RKO (cell line): Measurements from ENCODE around the gene LONP1.
"Not testable (repeated sequence)": the region's sequence is repeated elsewhere in the genome, so short reads cannot be mapped to it uniquely, and the experiment has no call there.

Experiments used
- DNase-seq: peaks from one replicate; pipeline ENCODE4 v3.0.0-alpha.2; 2016; ENCODE audit warnings: low spot score

Gene LONP1

DNA sequence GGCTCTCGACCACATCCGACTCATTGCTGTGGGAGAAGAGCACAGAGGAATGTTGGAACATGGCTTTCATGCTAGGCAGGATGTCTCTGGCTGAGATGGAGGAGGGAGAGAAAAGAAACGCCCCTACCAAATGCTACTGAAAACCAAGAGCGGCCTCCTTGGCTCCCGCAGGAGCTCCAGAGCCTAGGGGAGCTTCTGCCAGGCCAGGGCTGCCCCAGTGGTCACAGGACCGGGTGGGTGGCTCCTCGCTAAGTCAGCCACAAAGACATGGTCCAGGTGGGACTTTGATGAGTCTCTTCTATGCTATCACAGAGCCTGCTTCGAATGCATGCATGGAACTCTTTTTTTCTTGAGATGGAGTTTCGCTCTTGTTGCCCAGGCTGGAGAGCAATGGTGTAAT, 6.7 kb downstream of the LONP1 start:
- no peak for DNase-seq

DNA sequence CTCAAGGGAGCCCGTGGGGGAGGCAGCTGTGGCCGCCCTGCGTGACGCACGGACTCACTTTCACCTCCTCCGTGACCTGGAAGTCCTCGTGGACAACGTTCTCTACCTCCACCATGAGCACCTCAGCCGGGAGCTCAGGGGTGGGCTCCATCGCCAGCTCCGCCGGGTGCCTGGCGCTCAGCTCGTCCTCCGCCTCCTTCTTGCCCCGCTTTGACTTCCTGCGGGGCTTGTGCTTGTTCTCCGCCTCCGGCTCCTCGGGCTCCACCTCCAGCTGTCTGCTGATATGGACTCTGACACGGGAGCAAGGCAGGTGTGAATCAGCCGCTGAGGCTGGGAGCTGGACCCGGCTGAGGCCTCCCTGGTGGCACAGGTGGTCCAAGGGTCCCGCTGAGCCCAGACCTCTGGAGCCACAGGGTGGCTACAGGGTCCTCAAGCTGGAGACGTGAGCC, 8.2 kb downstream of the LONP1 start:
- no peak for DNase-seq

DNA sequence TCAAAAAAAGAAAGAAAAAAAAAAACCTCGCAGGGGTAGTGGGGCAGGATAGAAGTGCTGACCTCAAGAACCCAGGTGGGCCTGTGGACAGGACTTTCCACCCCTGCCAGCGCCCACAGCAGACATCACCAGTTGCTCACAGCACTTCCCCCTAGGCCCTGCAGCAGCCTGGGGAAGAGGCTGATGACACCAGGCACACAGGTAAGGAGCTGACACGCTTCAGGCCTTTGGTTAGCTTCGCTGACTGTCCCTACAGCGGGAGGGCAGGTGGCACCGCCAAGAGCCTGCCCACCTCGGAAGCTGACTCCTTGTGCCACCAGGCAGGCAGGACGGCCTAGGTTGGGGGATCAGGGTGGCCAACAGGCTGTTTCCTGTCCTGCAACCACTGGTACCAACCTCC, 8.9 kb downstream of the LONP1 start:
- no peak for DNase-seq

DNA sequence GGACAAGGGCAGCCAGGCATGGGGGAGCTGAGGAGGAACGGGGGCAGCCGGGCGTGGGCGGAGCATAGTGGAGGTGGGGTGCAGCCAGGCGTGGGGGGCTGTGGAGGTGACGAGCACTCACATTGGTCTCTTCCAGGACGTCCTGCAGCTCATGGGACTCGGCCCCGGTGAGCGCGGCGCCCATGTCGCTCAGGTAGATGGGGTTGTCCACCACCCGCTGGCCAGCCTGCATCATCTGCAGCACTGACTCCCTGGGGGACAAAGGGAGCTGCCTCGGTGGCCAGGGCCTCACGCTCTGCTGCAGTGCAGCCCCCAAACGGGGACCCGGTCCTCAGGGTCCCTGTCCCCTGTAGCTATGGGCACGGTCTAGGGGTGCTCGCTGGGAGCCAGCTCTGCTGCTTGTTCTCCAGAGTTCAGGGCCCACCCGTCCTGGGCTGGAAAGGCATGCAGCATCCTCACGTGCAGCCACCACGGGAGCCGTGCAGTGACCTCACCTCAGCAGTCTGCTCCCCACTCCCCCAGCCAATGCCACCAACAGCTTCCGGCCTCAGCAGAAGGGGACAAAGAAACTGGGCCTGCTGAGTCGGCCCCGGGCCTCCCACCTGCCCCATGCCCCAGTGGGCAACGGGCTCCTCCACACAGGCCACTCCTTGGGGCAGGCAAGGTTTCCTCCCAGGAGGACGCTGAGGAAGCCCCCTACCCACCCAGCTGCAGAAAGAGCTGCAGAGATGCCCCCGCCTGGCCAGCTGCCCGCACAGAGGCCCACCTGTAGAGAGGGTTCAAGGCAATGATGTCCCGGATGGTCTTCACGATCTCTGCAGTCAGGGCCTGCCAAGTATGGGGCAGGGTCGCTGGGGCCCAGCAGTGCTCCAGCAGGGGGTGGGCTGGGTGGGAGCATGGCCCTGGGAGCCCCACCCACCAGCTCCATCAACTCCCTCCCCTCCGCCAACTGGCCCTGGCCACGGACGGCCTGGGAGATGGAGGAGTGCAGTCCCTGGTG, 12.1 kb downstream of the LONP1 start:
- no peak for DNase-seq

DNA sequence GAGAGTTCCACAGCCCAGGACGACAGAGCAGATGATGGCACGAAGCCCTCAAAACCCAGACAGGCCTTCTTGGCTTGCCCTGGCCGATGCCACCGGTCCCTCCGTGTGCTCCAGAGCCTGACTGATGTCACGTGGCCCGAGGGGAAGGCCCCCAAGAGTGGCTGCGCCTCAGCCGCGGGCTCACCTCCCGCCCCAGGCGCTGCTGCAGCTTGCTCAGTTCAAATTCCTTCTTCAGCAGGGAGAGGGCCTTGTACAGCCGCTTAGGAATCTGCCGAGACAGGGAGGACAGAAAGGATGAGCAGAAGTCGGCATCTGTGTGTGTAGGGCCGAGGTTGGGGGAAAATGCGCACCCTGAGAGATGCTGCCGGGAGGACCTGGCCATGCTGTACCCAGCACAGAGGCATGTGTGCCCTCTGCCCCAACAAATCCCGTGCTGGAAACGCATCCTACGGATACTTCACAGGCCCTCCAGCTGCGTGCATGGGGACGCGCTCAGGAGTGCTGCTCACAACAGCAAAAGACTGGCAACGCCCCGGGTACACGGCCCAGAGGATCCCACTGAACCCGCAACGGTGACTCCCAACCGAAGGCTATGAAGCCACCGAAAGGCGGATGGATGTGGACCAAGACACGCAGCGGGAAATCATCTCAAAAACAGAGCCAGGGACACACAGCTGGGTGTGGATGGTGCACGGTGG, 12.9 kb downstream of the LONP1 start:
- no peak for DNase-seq

DNA sequence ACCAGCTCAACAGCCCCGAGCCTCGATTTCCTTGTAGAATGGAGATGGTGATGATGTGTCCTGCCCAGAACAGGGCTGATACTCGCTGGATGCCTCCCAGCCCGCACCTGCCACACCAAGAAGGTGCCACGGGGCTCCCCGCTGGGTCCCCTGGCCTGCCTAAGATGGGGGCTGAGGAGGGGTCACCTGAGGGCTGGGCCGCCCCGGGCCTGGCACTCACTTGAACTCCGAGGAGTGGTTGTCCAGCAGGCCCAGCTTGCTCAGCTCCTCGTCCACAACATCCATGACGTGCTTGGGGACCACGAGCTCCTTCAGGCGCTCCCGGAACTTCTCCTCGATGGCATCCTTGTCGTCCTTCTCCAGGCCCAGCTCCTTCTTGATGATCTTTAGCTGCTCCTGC, 14.4 kb downstream of the LONP1 start:
- DNase-seq: no peak

DNA sequence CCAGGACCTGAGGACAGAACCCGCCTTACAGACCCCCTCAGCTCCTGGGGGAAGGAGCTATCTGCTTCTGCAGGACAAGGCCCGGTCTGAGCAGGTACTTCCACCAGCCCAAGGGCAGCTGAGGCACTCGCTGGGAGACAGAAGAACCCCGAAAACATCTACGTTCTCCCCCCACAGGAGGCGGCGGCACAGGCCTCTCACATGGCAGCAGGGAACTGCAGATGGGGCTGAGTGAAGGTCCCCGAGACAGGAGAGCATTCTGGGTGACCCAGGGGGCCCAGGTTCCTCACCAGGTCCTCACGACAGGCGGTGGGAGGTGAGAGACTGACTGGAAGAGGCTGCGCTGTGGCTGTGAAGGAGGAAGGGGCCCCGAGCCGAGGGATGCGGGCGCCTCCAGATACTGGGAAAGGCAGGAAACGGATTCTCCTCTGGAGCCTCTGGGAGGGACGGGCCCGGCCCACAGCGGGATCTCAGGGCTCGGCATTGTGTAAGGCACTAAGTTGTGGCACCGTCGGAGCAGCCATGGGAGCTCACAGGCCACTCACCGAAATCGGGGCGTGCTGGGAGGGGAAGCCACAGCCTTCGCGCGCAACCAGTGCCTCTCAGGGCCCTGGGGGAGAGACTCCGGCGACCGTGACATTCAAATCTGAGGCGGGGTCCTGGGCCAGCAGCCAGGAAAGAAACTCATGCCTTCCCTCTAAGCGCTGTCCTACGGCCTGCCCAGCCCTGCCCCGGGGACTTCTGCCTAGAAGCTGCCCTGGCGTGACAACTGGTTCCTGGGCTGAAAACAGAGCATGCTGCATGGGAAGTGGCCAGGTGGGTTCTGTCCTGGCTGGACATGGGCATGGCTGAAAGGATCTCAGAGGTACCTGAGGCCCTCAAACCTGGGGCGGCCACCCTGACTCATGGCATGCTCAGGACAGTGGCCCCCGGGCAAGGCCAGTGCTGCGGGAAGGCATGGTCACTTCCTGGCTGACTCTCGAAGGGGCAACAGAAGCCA, 15.8 kb downstream of the LONP1 start:
- DNase-seq: no peak

DNA sequence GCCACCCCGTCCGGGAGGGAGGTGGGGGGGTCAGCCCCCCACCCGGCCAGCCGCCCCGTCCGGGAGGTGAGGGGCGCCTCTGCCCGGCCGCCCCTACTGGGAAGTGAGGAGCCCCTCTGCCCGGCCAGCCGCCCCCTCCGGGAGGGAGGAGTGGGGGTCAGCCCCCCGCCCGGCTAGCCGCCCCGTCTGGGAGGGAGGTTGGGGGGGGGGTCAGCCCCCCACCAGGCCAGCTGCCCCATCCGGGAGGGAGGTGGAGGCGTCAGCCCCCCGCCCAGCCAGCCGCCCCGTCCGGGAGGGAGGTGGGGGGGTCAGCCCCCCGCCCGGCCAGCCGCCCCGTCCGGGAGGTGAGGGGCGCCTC, 17.9 kb downstream of the LONP1 start:
- DNase-seq: not testable (repeated sequence)

DNA sequence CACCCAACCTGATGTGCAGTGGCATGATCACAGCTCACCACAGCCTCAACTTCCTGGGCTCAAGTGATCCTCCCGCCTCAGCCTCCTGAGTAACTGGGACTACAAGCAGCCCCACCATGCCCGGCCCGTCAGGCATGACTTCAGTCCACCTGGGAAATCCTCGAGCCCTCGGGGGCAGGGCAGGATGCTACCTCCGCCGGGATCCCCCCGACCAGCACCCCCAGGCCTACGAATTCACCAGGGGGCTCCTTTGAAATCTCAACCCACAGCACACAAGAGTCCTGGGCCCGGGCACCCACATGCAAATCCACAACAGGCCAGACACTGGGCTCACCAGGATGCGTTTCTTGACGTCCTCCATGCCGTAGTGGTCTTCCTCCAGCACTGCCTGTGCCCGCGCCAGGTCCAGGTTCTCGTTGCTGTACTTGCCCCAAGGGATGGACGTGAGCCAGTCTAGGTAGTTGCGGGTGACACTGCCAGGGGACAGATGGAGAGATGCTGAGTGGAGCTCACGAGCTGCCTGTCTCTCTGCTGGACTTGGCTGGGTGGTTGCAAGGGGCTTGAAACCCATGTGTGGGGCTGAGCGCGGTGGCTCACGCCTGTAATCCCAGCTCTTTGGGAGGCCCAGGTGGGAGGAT, 19.4 kb downstream of the LONP1 start:
- DNase-seq: no peak

DNA sequence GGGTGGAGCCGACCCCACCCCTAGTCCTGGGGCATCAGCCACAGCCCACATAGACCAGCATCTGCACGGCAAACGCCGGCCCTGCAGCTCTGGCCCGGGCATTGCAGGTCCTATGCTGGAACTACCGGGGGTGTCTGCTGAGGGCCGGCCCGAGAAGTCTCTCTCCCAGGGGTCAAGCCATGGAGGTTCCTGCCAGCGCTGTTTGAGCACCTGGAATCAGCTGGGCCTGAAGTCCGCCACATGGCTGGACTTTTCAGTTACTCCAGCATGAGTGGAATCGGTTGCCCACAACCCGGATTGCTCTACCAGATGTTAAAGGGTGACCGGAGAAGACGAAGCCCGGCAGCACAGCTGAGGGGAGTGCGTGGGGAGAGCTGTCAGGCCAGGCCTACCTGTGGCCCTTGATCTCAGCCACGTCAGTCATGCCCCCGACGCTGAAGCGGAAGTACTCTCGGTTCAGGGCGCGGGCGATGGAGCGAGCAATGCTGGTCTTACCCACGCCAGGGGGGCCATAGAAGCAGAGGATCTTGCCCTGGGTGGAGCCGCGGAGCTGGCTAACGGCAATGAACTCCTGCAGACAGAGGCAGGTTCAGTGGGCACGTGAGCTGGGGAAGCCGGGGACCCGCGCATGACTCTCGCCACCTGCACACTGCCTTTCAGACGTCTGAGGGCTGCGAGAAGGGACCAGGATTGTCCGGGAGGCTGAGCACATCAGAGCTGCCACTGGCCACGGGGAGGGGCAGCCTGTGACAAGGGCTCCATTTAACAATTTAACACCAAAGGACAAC, 21.1 kb downstream of the LONP1 start:
- no peak for DNase-seq

DNA sequence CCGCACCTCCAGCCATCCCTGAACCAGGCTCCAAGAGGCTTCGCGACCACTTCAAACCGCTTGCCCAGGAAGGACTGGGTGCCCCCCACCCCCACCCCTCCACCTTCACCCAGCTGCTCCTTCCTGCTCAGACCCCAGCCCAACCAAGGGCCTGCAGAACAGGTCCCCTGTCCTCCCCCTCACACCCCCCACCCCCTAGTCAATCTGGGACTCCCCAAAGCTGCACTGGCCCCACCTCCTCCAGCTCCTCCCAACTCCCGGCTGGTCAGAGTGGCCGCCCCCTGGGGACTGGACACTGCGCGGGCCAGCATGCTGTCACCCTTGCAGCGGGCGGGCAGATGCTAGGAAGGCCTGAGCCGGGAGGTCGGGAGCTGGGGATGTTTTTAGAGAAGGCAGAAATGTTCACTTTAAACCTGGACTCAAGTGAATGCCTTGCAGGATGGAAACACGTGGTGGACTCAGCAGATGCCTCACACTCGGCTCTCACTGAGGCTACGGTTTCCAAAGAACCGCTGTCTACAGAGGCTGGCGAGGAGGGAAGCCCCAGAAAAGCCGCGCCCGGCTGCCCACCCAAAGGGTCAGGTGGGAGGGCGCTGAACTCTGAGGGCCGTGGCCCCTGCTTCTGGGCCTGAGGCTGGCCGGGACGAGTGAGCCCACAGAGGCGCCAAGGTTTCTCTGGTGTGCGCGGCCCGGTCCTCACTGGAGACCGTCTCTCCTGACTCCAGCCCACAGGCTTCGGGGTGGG, 21.9 kb downstream of the LONP1 start:
- no peak for DNase-seq

DNA sequence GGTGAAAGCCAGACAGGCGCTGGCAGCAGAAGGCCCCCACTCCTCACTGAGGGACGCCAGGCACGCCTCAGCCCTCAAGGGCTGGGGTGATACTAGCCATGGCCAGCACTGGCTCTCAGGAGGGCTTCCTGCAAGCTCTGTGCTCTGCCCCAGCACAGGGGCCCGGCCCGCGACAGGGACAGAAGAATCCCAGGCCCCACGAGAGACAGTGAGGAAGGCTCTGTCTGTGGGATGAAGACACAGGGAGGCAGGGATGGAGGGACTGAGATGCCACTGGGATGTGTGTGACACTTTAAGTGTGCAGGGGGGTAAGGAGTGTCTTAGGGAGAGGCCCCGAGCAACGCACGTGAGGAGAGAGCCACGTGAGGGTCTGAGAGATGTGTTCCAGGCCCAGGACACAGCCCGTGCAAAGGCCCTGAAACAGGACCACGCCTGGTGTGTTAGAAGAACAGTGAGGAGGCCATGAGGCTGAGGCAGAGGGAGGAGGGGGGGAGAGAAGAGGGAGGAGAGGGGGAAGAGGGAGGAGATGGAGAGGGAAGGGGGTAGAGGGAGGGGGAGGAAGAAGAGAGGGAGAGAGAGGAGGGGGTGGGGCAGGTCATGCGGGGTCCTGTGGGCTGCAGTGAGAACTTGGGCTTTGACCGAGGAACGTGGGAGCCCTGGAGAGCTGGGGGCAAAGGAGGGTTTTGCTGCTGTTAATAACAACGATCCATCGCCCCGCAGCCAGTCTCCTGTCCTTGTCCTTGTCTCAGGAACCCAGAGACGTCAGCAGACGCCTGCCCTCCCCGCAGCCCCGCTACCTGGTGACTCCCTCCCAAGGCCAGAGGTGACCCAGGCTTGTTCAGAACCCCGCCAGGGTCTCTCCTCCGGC, 22.7 kb downstream of the LONP1 start:
- no peak for DNase-seq

DNA sequence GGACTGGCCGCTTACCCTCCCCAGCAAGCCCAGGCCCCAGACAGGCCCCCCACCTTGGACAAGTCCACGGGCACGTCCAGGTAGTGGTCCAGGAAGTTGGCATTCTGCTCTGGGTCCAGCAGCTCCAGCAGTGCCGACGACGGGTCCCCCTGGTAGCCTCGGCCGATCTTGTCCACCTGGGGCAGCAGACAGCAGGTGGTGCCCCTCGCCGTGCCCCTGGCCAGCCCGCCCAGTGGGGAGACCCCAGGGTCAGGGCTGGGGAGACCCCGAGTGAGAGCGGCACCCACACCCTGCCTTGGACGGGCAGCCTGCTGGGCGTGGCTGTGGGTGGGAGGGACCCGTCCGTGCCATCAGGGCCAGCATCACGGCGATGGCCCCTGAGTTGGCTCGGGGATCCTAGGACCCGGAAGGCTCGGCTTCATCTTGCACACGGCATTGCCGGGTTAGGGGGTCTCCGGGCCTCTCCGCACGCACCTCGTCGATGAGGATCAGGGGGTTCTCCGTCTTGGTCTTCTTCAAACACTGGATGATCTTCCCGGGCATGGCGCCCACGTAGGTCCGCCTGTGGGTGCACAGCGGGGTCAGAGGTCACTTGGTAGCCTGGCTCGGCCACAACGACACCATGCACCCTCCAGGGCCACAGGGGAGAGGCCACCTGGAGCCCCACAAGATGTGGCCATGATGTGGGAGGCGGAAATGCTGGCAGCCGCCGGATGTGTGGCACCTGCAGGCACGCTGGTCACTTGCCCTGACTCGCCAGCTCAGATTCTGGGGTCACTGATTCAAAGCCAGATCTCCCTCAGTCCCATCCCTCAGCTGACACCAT, 23.5 kb downstream of the LONP1 start:
- DNase-seq: no peak

DNA sequence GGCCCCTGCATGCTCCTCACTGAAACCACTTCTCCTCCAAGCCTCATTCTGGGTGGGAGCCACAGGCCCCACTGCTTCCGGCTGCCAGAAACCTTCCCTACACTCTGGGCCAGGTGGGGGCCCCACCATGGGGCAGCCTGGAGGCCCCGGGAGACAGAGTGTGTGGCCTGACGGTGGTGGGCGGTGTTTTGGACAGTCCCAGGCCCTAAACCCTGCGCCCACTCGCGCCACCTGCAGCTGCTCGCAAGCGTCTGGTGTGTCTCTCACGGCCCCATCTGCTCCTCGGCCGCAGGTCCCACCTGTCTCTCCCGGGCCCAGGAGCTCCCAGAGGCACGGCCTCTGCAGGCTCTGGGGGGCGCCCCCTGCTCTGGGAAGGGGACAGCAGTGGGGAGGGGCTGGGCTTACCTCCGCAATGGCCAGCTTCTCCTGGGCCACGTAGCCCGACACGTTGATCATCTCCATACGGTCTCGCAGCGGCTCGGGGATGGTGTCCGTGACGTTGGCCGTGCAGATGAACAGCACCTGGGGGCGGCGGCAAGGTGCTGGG, 24.2 kb downstream of the LONP1 start:
- DNase-seq: no peak

DNA sequence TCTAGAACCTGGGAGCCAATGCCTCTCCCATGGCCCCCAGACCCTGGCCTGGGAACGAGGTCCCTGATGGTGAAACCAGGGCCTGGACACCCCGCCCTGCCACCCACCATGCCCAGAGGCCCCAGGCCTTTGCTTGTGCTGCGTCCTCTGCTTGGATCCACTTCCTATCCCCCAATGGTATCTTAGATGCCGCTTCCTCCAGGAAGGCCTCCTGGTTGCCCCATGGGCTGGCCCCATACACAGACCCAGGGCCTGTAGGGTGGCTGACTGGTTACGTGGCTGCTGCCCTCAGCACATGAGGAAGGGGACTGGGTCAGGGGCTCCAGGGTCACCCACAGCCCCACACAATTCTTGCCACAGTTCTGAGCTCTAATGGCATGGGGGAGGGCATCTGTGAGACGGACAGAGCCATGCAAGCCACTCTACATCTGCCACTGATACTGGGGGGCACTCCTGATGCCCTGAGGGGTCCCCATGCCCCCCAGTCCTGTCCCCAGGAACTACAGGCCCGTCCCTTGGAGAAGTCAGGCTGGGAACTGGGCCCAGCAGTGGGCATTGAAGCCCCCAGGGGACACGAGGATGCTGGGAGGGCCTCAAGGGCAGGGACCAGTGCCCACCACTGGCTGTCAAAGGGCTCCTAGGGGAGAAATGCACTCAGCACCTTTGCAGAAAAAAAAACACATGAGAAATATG, 24.8 kb downstream of the LONP1 start:
- DNase-seq: no peak

DNA sequence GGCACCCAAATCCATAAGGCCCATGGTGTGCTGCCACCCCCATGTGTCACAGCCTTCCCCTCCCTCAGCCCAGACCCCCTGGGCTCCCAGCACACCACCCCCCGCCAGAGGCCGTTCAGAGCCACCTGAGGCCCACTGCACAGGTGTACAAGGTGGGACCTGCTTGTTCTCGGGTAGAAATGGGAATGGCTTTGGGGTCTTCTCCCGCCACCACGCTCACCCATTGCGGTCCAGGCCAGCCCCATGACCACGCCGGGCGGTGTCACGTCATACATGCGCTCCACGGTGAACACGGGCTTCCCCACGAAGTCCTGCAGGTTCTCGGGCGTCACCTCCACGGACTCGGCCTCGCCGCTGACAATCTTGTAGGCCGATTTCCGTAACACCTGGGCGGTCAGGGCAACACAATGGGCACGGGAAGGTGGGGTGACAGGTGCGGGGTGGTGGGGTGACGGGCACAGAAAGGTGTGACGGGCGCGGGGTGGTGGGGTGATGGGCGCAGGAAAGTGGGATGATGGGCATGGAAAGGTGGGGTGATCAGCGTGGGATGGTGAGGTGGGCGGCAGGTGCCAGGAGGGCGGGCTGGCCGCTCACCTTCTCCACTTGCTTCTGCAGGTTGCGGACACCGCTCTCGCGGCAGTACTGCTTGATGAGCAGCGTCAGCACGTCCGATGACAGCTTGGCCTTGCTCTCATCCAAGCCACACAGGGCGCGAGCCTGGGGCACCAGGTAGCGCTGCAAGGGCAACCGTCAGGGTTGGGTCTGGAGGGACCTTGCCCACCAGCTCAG, 25.6 kb downstream of the LONP1 start:
- no peak for DNase-seq
